Thyroid gland (tissue), 4 donors: ENCODE measurements around the gene STAG1.

Experiments
- POLR2A ChIP-seq, 2 donors: fragments of 450-650 bp; IDR thresholded peaks; one replicate each; pipeline ENCODE4 v1.6.1; 2017; ENCODE audit warnings: antibody characterized with exemption in 2 of 2, mild to moderate bottlenecking in 2 of 2, moderate library complexity in 1 of 2
- TF ChIP-seq, protein P1 (sequence below), 6 experiments: fragments of 200-600 bp in 3 of 6; fragments of 450-650 bp in 3 of 6; sonication (generic) in 3 of 6; IDR thresholded peaks; one replicate each; pipeline ENCODE4 v1.5.1; 2016 to 2019; ENCODE audit warnings: antibody characterized with exemption in 6 of 6, mild to moderate bottlenecking in 2 of 6, inconsistent platforms in 1 of 6, moderate library complexity in 1 of 6

DNA sequence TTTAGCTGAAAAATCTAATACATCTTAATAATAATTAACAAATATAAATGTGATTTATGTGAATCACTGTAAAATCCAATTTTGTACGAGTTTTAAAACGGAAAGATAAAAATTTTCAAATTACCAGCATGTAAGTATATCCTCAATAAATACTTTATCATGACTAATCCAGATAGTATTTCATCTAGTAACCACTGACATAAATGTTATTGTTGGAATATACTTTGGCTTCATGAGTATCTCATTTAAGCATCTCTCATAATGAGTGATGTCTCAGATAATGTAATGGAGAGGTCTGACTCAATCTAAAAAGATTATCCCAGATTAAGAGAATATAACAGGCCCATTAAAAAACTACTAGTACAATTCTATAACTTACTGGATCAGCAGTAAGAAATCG, 216.3 kb downstream of the STAG1 start:
- TF ChIP-seq, protein P1, sequence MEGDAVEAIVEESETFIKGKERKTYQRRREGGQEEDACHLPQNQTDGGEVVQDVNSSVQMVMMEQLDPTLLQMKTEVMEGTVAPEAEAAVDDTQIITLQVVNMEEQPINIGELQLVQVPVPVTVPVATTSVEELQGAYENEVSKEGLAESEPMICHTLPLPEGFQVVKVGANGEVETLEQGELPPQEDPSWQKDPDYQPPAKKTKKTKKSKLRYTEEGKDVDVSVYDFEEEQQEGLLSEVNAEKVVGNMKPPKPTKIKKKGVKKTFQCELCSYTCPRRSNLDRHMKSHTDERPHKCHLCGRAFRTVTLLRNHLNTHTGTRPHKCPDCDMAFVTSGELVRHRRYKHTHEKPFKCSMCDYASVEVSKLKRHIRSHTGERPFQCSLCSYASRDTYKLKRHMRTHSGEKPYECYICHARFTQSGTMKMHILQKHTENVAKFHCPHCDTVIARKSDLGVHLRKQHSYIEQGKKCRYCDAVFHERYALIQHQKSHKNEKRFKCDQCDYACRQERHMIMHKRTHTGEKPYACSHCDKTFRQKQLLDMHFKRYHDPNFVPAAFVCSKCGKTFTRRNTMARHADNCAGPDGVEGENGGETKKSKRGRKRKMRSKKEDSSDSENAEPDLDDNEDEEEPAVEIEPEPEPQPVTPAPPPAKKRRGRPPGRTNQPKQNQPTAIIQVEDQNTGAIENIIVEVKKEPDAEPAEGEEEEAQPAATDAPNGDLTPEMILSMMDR (IDR thresholded peaks at IDR 0.05), result no peak
- no peak for TF ChIP-seq POLR2A (IDR thresholded peaks at IDR 0.05)
